SK-N-SH (cell line): ENCODE measurements around the gene FBN1. TPM values are rescaled to one million over a fixed set of nuclear protein-coding genes. Genes with fewer than 3 reads are reported as not detected.
A peak's percentile ranks its signal among the peaks of the same experiment; 100 is the strongest.

Experiments
- CTCF ChIA-PET: fragments of 300-600, 350-600 bp; formaldehyde crosslinking; extraction: SDS; loops from one replicate; lab custom pipeline; 2021; lab: Yijun Ruan, JAX
- POLR2A ChIA-PET: fragments of 350-600 bp; sonication (Branson Sonifier 250); formaldehyde crosslinking; extraction: SDS; loops from one replicate; lab custom pipeline; 2020; ENCODE audit warnings: antibody characterized with exemption, inconsistent platforms; lab: Yijun Ruan, JAX
- DNase-seq: peaks from one replicate; pipeline ENCODE4 v3.0.0; 2012
- H2AFZ ChIP-seq: fragments of 200-600 bp; sonication (generic); 2 replicates; pipeline ENCODE4 v1.8.1; 2016; ENCODE audit warnings: antibody characterized with exemption, mild to moderate bottlenecking, low read depth
- H3F3A ChIP-seq: fragments of 200-600 bp; sonication (generic); replicated peaks from 2 replicates; pipeline ENCODE3; 2016; ENCODE audit warnings: antibody characterized with exemption, mild to moderate bottlenecking; ENCODE audit not compliant: insufficient read depth
- H3K27ac ChIP-seq, 2 experiments: fragments of 200-500 bp in 1 of 2; fragments of 200-600 bp in 1 of 2; sonication (Bioruptor generic) in 1 of 2; sonication (generic), shearing (Covaris generic) in 1 of 2; 2 replicates each; pipeline versions ENCODE4 v1.5.1 to v1.6.1; 2014 to 2016; ENCODE audit warnings: low read depth in 2 of 2, inconsistent platforms in 1 of 2, low read length in 1 of 2, mild to moderate bottlenecking in 1 of 2, mixed read lengths in 1 of 2
- H3K27me3 ChIP-seq: fragments of 200-600 bp; sonication (generic), shearing (Covaris generic); 2 replicates; pipeline ENCODE4 v1.6.1; 2016; ENCODE audit warnings: mixed run types; ENCODE audit not compliant: insufficient read depth
- H3K36me3 ChIP-seq, 2 experiments: fragments of 200-500 bp in 1 of 2; fragments of 200-600 bp in 1 of 2; sonication (Bioruptor generic) in 1 of 2; sonication (generic) in 1 of 2; replicated peaks in 1 of 2; 2 replicates each; pipeline versions ENCODE3 to v1.5.1; 2014 to 2016; ENCODE audit warnings: low read length in 1 of 2, mild to moderate bottlenecking in 1 of 2; ENCODE audit not compliant: insufficient read depth in 2 of 2, control insufficient read depth in 1 of 2
- H3K4me1 ChIP-seq, 2 experiments: fragments of 200-500 bp in 1 of 2; fragments of 200-600 bp in 1 of 2; sonication (Bioruptor generic) in 1 of 2; sonication (generic), shearing (Covaris generic) in 1 of 2; 2 replicates each; pipeline versions ENCODE4 v1.5.1 to v1.6.1; 2014 to 2016; ENCODE audit warnings: low read depth in 1 of 2, low read length in 1 of 2, mixed run types in 1 of 2; ENCODE audit not compliant: insufficient read depth in 2 of 2, control insufficient read depth in 1 of 2
- H3K4me2 ChIP-seq: fragments of 200-600 bp; sonication (generic), shearing (Covaris generic); 2 replicates; pipeline ENCODE4 v1.6.1; 2017; ENCODE audit warnings: mixed run types
- H3K4me3 ChIP-seq, 2 experiments: fragments of 200-500 bp in 1 of 2; fragments of 200-600 bp in 1 of 2; sonication (Bioruptor generic) in 1 of 2; sonication (generic), shearing (Covaris generic) in 1 of 2; 2 replicates each; pipeline versions ENCODE4 v1.5.1 to v1.8.1; 2014 to 2016; ENCODE audit warnings: low read depth in 2 of 2, inconsistent platforms in 1 of 2, low read length in 1 of 2, mild to moderate bottlenecking in 1 of 2, mixed read lengths in 1 of 2, moderate library complexity in 1 of 2
- H3K79me2 ChIP-seq: fragments of 200-600 bp; sonication (generic); 2 replicates; pipeline ENCODE4 v1.8.1; 2017; ENCODE audit warnings: mild to moderate bottlenecking; ENCODE audit not compliant: insufficient read depth
- H3K9ac ChIP-seq: fragments of 200-600 bp; sonication (generic); 2 replicates; pipeline ENCODE4 v1.6.1; 2017; ENCODE audit warnings: mixed run types
- H3K9me2 ChIP-seq: fragments of 200-600 bp; sonication (generic); 2 replicates; pipeline ENCODE4 v1.6.1; 2017; ENCODE audit warnings: mixed run types
- H3K9me3 ChIP-seq: fragments of 200-600 bp; sonication (generic); 2 replicates; pipeline ENCODE4 v1.6.1; 2017; ENCODE audit warnings: mixed run types, mild to moderate bottlenecking, moderate library complexity
- H4K20me1 ChIP-seq: fragments of 200-600 bp; sonication (generic); 2 replicates; pipeline ENCODE4 v1.6.1; 2017; ENCODE audit warnings: mild to moderate bottlenecking, mixed run types; ENCODE audit not compliant: insufficient read depth
- EP300 ChIP-seq, 2 experiments: IDR thresholded peaks; 2 replicates each; pipeline versions ENCODE4 v1.4.0 to v1.6.1; 2012; ENCODE audit warnings: borderline replicate concordance in 1 of 2, low read depth in 1 of 2, low read length in 1 of 2
- EZH2phosphoT487 ChIP-seq: fragments of 200-600 bp; sonication (generic); IDR thresholded peaks from 2 replicates; pipeline ENCODE4 v1.6.1; 2017; ENCODE audit warnings: low read depth, mixed run types, mild to moderate bottlenecking, antibody characterized with exemption, moderate library complexity, borderline replicate concordance
- FOSL2 ChIP-seq: IDR thresholded peaks from 2 replicates; pipeline ENCODE4 v1.4.0; 2012; ENCODE audit warnings: low read depth, mild to moderate bottlenecking, moderate library complexity, borderline replicate concordance
- FOXJ3 ChIP-seq: sonication (generic); formaldehyde crosslinking; IDR thresholded peaks from 2 replicates; pipeline ENCODE4 v1.5.1; 2020; ENCODE audit warnings: mild to moderate bottlenecking, missing genetic modification reagents
- GABPA ChIP-seq: IDR thresholded peaks from 2 replicates; pipeline ENCODE4 v1.4.0; 2012; ENCODE audit warnings: low read depth, mild to moderate bottlenecking
- GATA2 ChIP-seq: sonication (generic); formaldehyde crosslinking; IDR thresholded peaks from 2 replicates; pipeline ENCODE4 v1.5.0; 2020; ENCODE audit warnings: mild to moderate bottlenecking, missing genetic modification reagents
- MEF2A ChIP-seq: IDR thresholded peaks from 2 replicates; pipeline ENCODE4 v1.4.0; 2012; ENCODE audit warnings: low read depth, borderline replicate concordance
- MXI1 ChIP-seq: IDR thresholded peaks from 2 replicates; pipeline ENCODE4 v1.6.1; 2012; ENCODE audit warnings: mild to moderate bottlenecking, low read depth, low read length, improper control_type of control experiment
- NRF1 ChIP-seq: IDR thresholded peaks from 2 replicates; pipeline ENCODE4 v1.6.1; 2012; ENCODE audit warnings: low read depth, mild to moderate bottlenecking, low read length
- RCOR1 ChIP-seq: fragments of 150-350 bp; IDR thresholded peaks from 2 replicates; pipeline ENCODE4 v1.6.1; 2017; ENCODE audit warnings: antibody characterized with exemption, low read length
- SMC3 ChIP-seq: IDR thresholded peaks from 2 replicates; pipeline ENCODE4 v1.6.1; 2012; ENCODE audit warnings: low read depth, low read length, improper control_type of control experiment
- TAF1 ChIP-seq: IDR thresholded peaks from 2 replicates; pipeline ENCODE4 v1.6.1; 2012; ENCODE audit warnings: low read depth, mild to moderate bottlenecking, low read length, moderate library complexity, borderline replicate concordance
- TEAD4 ChIP-seq: IDR thresholded peaks from 2 replicates; pipeline ENCODE4 v1.4.0; 2012; ENCODE audit warnings: mild to moderate bottlenecking, borderline replicate concordance; ENCODE audit not compliant: insufficient read depth
- WGBS: methylation state at CpG from one replicate; pipeline ENCODE4 v1.1.6; 2017; ENCODE audit warnings: low lambda C conversion rate; 5-methylcytosine and 5-hydroxymethylcytosine counted together
- polyA plus RNA-seq, 3 experiments: library from polyadenylated mRNA; depleted of rRNA; stranded (reverse); fragments of >200 nt; gene quantifications; 2 replicates each; pipeline ENCODE4 v1.2.3, GENCODE V29; 2012
- TF ChIP-seq, protein P1 (sequence below): fragments of 150-350 bp; IDR thresholded peaks from 2 replicates; pipeline ENCODE4 v1.6.1; 2016; ENCODE audit warnings: mild to moderate bottlenecking, low read depth, low read length
- TF ChIP-seq, protein P2 (sequence below): fragments of 200-600 bp; sonication (generic); IDR thresholded peaks from 2 replicates; pipeline ENCODE4 v1.6.1; 2017; ENCODE audit warnings: antibody characterized with exemption, mild to moderate bottlenecking, moderate library complexity
- TF ChIP-seq, protein P3 (sequence below): IDR thresholded peaks from 2 replicates; pipeline ENCODE4; 2012
- TF ChIP-seq, protein P4 (sequence below): IDR thresholded peaks from 2 replicates; pipeline ENCODE4 v1.4.0; 2012; ENCODE audit warnings: low read depth

The FBN1 gene
- polyA plus RNA-seq, 1 of the 3 experiments (the other 2 are of a cell fraction): 248 TPM

DNA sequence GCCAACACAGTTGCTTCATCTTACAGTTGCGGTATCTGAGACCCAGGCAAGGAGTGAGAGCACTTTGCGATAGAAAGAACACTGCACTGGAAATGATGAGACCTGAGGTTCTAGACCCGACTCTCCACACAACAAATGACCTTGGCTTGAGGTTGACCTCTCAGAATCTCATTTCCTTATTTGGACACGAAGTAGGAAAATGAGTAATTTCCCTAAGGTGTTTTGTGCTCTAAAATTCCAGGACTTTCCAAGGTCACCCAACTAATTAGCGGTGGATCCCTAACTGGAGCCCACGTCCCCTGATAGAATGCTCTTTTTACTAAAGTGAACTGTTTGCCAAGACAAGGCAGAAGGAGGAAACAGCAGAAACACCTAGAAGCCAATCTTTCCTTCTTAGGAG lies 26.7 kb upstream of the FBN1 start:
- peak overlapping the region in 1 of 2 experiments; percentile 70; a peak in 2 of 4 replicates for H3K27ac ChIP-seq
- no peaks in the 10 kb centered on the region for H3K9me2 ChIP-seq
- peaks cover 24% of the 10 kb centered on the region for H3F3A ChIP-seq
- no peaks in the 10 kb centered on the region for H4K20me1 ChIP-seq
- H3K4me2 ChIP-seq: no peak overlapping the region
- 87% methylated on average over 6 of the region's 6 CpGs for WGBS
- no peaks in the 10 kb centered on the region for H3K27me3 ChIP-seq
- H3K4me1 ChIP-seq: peaks cover 0 to 21% of the 10 kb centered on the region in 2 experiments; a peak in 1 of 4 replicates
- POLR2A ChIA-PET: no interaction called here
- no peak for DNase-seq
- no peaks in the 10 kb centered on the region for H3K36me3 ChIP-seq
- H3K4me3 ChIP-seq: no peak overlapping the region
- CTCF ChIA-PET: no interaction called here
- no peaks in the 10 kb centered on the region for H3K9me3 ChIP-seq
- TF ChIP-seq GABPA: no peak
- TF ChIP-seq EZH2phosphoT487: no peak
- TF ChIP-seq, protein P1, sequence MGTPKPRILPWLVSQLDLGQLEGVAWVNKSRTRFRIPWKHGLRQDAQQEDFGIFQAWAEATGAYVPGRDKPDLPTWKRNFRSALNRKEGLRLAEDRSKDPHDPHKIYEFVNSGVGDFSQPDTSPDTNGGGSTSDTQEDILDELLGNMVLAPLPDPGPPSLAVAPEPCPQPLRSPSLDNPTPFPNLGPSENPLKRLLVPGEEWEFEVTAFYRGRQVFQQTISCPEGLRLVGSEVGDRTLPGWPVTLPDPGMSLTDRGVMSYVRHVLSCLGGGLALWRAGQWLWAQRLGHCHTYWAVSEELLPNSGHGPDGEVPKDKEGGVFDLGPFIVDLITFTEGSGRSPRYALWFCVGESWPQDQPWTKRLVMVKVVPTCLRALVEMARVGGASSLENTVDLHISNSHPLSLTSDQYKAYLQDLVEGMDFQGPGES: no peak
- TF ChIP-seq RCOR1: no peak
- no peak for TF ChIP-seq NRF1
- no peak for TF ChIP-seq SMC3
- TF ChIP-seq MEF2A: no peak
- TF ChIP-seq, protein P2, sequence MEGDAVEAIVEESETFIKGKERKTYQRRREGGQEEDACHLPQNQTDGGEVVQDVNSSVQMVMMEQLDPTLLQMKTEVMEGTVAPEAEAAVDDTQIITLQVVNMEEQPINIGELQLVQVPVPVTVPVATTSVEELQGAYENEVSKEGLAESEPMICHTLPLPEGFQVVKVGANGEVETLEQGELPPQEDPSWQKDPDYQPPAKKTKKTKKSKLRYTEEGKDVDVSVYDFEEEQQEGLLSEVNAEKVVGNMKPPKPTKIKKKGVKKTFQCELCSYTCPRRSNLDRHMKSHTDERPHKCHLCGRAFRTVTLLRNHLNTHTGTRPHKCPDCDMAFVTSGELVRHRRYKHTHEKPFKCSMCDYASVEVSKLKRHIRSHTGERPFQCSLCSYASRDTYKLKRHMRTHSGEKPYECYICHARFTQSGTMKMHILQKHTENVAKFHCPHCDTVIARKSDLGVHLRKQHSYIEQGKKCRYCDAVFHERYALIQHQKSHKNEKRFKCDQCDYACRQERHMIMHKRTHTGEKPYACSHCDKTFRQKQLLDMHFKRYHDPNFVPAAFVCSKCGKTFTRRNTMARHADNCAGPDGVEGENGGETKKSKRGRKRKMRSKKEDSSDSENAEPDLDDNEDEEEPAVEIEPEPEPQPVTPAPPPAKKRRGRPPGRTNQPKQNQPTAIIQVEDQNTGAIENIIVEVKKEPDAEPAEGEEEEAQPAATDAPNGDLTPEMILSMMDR: no peak
- TF ChIP-seq FOXJ3 (CRISPR knock-in tag): no peak
- TF ChIP-seq TAF1: no peak
- no peak for TF ChIP-seq FOSL2
- no peaks in the 10 kb centered on the region for H3K79me2 ChIP-seq
- H3K9ac ChIP-seq: no peak overlapping the region
- no peak overlapping the region for H2AFZ ChIP-seq

DNA sequence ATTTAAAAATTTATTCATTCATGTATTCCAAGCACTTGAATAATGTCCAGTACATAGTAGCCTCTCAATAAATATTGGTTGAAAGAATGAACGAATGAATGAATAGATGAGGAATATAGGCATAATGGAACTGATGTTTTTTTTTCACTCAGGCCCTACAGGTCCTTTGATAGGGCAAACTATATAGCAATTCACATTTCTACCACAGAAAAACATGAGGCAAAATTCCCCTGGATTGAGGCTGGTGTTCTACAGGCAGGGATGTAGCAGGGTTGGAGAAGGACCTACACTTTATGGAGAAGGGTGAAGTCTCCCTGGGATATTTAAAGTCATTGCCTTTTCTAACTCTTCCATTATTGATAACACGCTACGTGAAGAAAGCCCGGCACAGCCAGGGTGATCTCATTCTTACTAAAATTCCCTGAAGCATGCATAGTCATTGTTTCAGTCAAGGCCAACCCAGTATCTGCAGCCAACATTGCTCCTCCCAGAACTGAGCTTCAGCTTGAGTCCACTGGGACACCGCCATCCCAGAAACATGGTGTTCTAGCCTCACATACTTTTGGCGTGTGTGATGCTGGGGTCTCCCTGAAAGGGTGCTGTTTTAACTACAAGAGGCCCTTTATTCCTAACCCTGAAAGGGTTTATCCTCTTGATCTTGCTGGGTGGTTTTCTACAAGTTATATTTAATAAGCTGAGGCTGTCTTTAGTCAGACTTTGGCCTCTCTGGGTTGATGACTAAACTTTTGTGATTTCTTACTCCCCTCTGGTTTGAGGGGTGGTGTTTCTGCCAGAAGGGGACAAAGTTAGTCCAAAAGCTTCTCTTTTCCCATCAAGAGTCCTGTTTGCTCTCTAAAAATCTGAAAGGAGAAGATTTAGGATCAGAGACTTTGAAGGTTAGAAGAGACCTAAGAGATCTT lies 25.9 kb upstream of the FBN1 start:
- Histone ChIP-seq H3K9ac (no peak overlapping the region), H3K27me3 (no peaks in the 10 kb centered on the region), H4K20me1 (no peaks in the 10 kb centered on the region)
- TF ChIP-seq TEAD4: no peak
- TF ChIP-seq, protein P1: no peak
- TF ChIP-seq, protein P3, sequence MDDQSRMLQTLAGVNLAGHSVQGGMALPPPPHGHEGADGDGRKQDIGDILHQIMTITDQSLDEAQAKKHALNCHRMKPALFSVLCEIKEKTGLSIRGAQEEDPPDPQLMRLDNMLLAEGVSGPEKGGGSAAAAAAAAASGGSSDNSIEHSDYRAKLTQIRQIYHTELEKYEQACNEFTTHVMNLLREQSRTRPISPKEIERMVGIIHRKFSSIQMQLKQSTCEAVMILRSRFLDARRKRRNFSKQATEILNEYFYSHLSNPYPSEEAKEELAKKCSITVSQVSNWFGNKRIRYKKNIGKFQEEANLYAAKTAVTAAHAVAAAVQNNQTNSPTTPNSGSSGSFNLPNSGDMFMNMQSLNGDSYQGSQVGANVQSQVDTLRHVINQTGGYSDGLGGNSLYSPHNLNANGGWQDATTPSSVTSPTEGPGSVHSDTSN: no peak
- no peak for TF ChIP-seq GABPA
- no peak for TF ChIP-seq MXI1
- no peak for TF ChIP-seq TAF1
- no peak for TF ChIP-seq EP300 (IDR thresholded peaks at IDR 0.05; ENCODE audit: borderline replicate concordance in 1 of 2, low read depth in 1 of 2, low read length in 1 of 2)
- TF ChIP-seq, protein P4, sequence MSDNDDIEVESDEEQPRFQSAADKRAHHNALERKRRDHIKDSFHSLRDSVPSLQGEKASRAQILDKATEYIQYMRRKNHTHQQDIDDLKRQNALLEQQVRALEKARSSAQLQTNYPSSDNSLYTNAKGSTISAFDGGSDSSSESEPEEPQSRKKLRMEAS: no peak
- TF ChIP-seq GATA2 (CRISPR knock-in tag): no peak
- TF ChIP-seq MEF2A: no peak
- no peak for TF ChIP-seq FOSL2
- TF ChIP-seq, all 33 proteins: peak for 0
- Histone ChIP-seq H3K27ac (peak overlapping the region in 1 of 2 experiments; percentile 70; a peak in 2 of 4 replicates), H3F3A (peaks cover 28% of the 10 kb centered on the region), H3K36me3 (no peaks in the 10 kb centered on the region), H3K4me1 (peaks cover 0 to 21% of the 10 kb centered on the region in 2 experiments; a peak in 1 of 4 replicates), H3K9me3 (no peaks in the 10 kb centered on the region), H3K79me2 (no peaks in the 10 kb centered on the region), H3K4me2 (peak overlapping the region; percentile 32; the same call in 1 of the 2 replicates), H3K4me3 (no peak overlapping the region), H3K9me2 (no peaks in the 10 kb centered on the region), H2AFZ (peak overlapping the region; percentile 60; the same call in 1 of the 2 replicates)
- CTCF ChIA-PET: no interaction called here
- WGBS: 61% methylated on average over 6 of the region's 6 CpGs
- DNase-seq: no peak
- POLR2A ChIA-PET: no interaction called here
